Measurements from ENCODE around the gene NR2C1. TPM values are rescaled to one million over a fixed set of nuclear protein-coding genes. Genes with fewer than 3 reads are reported as not detected.

Gene NR2C1
- total RNA-seq, 3 donors from 2014 or later (not counting 1 experiment from before 2014, with no cell fraction given) = 41.4 to 58.5 (median 46.9) TPM

DNA sequence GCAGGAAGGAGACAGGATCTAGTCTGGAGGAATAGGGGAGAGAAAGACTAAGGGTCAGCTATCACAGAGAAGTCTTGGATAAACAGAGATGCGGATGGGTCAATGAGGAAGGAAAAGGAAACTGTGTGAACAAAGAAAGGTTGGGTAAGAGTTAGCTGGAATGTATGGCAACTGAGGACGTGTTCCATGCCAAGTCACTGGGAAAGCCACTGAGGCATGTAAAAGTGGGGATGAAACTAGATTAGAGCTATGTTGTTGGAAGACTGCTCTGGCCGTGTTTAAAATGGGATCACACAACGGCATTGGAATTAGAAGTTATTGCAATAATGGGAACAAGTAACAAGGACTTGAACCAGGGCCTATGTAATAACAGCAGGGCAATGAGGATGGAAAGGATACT, 3.9 kb upstream of the NR2C1 start:
- H3K36me3 Mint-ChIP-seq = no peaks in the 10 kb centered on the region
- H3K4me1 Mint-ChIP-seq = peaks cover 0 to 6% of the 10 kb centered on the region in 2 donors
- no peak overlapping the region for H3K27ac Mint-ChIP-seq

DNA sequence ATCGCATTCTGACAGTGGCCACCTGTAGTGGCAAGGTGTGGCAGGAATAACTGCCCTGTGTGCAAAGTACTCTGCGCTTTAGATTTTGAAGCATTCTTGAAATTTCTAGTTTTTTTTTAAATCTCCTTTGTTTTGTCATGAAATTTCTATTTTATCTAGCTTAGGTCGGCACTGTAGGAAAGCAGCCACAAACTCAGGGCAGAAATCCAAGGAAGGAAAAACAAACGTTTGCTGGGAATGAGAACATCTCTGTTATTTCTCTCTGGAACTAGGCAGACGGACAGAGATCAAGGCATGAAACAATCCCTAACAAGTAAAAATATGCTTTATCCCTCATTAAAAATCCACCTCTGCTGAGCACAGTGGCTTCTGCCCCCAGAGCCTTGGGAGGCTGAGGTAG, 1.3 kb upstream of the NR2C1 start:
- H3K27me3 ChIP-seq (ENCODE audit: control insufficient read depth, insufficient read depth, low read length) = no peaks in the 10 kb centered on the region
- H3K4me3 ChIP-seq (ENCODE audit: low read length) = no peak overlapping the region
- WGBS (ENCODE audit: insufficient coverage) = 94% methylated on average over 5 of the region's 5 CpGs
- intact Hi-C loops (cut with micrococcal nuclease) = loop anchor here (5.0 kb wide), 1 partner anchor 143 kb away; the partner anchor contains the start of genes FGD6 and VEZT
- no peaks in the 10 kb centered on the region for H3K9me3 ChIP-seq (ENCODE audit: control insufficient read depth, insufficient read depth, low read length)
- peaks cover 5 to 8% of the 10 kb centered on the region in 2 donors for H3K4me1 Mint-ChIP-seq
- TF ChIP-seq, protein P1, sequence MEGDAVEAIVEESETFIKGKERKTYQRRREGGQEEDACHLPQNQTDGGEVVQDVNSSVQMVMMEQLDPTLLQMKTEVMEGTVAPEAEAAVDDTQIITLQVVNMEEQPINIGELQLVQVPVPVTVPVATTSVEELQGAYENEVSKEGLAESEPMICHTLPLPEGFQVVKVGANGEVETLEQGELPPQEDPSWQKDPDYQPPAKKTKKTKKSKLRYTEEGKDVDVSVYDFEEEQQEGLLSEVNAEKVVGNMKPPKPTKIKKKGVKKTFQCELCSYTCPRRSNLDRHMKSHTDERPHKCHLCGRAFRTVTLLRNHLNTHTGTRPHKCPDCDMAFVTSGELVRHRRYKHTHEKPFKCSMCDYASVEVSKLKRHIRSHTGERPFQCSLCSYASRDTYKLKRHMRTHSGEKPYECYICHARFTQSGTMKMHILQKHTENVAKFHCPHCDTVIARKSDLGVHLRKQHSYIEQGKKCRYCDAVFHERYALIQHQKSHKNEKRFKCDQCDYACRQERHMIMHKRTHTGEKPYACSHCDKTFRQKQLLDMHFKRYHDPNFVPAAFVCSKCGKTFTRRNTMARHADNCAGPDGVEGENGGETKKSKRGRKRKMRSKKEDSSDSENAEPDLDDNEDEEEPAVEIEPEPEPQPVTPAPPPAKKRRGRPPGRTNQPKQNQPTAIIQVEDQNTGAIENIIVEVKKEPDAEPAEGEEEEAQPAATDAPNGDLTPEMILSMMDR (IDR thresholded peaks at IDR 0.05) = no peak
- no peak overlapping the region for H3K27ac ChIP-seq (ENCODE audit: low read length)
- no peaks in the 10 kb centered on the region for H3K9me3 Mint-ChIP-seq
- peak overlapping the region; percentile 49 for H3K4me3 Mint-ChIP-seq
- H3K36me3 ChIP-seq (ENCODE audit: control insufficient read depth, insufficient read depth, low read length) = no peaks in the 10 kb centered on the region
- DNase-seq = no peak
- peaks cover 14% of the 10 kb centered on the region for H3K4me1 ChIP-seq (ENCODE audit: control insufficient read depth, insufficient read depth, low read length)
- H3K36me3 Mint-ChIP-seq = no peaks in the 10 kb centered on the region
- ATAC-seq = no peak
- H3K27ac Mint-ChIP-seq = no peak overlapping the region
- no peaks in the 10 kb centered on the region for H3K27me3 Mint-ChIP-seq (ENCODE audit: low read depth in 2 of 2)

More for the DNA sequence above, 3.9 kb upstream of the NR2C1 start:
- TF ChIP-seq, protein P1 (IDR thresholded peaks at IDR 0.05) = no peak
- Histone ChIP-seq H3K9me3 (ENCODE audit: control insufficient read depth, insufficient read depth, low read length) (no peaks in the 10 kb centered on the region), H3K4me3 (ENCODE audit: low read length) (no peak overlapping the region), H3K36me3 (ENCODE audit: control insufficient read depth, insufficient read depth, low read length) (no peaks in the 10 kb centered on the region), H3K27ac (ENCODE audit: low read length) (no peak overlapping the region), H3K4me1 (ENCODE audit: control insufficient read depth, insufficient read depth, low read length) (peaks cover 8% of the 10 kb centered on the region), H3K27me3 (ENCODE audit: control insufficient read depth, insufficient read depth, low read length) (no peaks in the 10 kb centered on the region)
- ATAC-seq (no peak), DNase-seq (no peak)
- intact Hi-C loops (cut with micrococcal nuclease) = no loop called here
- Mint-ChIP-seq H3K4me3 (no peak overlapping the region), H3K27me3 (ENCODE audit: low read depth in 2 of 2) (no peaks in the 10 kb centered on the region), H3K9me3 (no peaks in the 10 kb centered on the region)
- WGBS (ENCODE audit: insufficient coverage) = 89% methylated on average over 4 of the region's 4 CpGs

DNA sequence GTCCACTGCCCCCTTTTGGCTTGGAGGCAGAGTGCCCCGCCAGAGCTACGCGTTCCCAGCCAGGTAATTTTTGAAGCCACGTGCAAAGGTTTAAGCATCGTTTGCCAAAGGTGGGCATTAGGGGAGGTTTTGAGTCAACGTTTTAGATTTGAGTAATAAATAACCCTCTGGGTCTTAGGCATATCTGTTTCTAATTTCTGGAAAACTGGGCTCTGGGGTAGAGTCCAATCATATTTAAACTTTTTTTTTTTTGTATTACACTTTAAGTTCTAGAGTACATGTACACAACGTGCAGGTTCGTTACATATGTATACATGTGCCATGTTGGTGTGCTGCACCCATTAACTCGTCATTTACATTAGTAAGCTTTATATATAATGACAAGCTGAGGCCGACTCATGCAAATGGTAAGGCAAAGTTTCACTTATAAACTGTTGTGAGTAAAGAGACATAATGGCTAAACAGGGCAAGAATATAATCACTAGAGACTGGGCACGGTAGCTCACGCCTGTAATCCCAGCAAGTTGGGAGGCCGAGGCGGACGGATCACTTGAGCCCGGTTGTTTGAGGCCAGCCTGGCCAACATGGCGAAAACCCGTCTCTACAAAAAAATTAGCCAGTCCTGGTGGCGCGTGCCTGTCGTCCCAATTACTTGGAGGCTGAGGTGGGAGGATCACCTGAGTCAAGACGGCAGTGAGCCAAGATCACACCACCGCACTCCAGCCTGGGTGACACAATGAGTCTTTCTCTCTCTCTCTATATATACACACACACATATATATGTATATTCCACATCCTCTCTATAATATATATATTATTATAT, 491 bp upstream of the NR2C1 start:
- Mint-ChIP-seq H3K4me3 (peak overlapping the region; percentile 94), H3K4me1 (peaks cover 5 to 13% of the 10 kb centered on the region in 2 donors), H3K27ac (peak overlapping the region; percentile 81 to 92), H3K9me3 (no peaks in the 10 kb centered on the region), H3K27me3 (ENCODE audit: low read depth in 2 of 2) (no peaks in the 10 kb centered on the region), H3K36me3 (no peaks in the 10 kb centered on the region)
- H3K9me3 ChIP-seq (ENCODE audit: control insufficient read depth, insufficient read depth, low read length) = no peaks in the 10 kb centered on the region
- H3K27me3 ChIP-seq (ENCODE audit: control insufficient read depth, insufficient read depth, low read length) = no peaks in the 10 kb centered on the region
- H3K36me3 ChIP-seq (ENCODE audit: control insufficient read depth, insufficient read depth, low read length) = no peaks in the 10 kb centered on the region
- H3K27ac ChIP-seq (ENCODE audit: low read length) = no peak overlapping the region
- TF ChIP-seq, protein P1 (IDR thresholded peaks at IDR 0.05) = peak; percentile 66
- DNase-seq = no peak
- peak overlapping the region; percentile 96 for H3K4me3 ChIP-seq (ENCODE audit: low read length)
- 67% methylated on average over 21 of the region's 23 CpGs for WGBS (ENCODE audit: insufficient coverage)
- H3K4me1 ChIP-seq (ENCODE audit: control insufficient read depth, insufficient read depth, low read length) = peaks cover 14% of the 10 kb centered on the region
- no peak for ATAC-seq
- intact Hi-C loops (cut with micrococcal nuclease) = loop anchor here (5.0 kb wide), 1 partner anchor 143 kb away; the partner anchor contains the start of genes FGD6 and VEZT

Data from natural killer cell (primary cell).